A549 (cell line): Measurements from ENCODE around the gene C1orf35.

ENCODE experiments used
- FOSB ChIP-seq: fragments of 250-450 bp; sonication (Bioruptor Pico); IDR thresholded peaks from 2 replicates; pipeline ENCODE4 v1.5.0; 2020; ENCODE audit warnings: mild to moderate bottlenecking, moderate library complexity
- JUN ChIP-seq, 2 experiments: fragments of >200 bp; sonication (Bioruptor Twin); formaldehyde crosslinking; IDR thresholded peaks; 2 replicates in 1 of 2; 3 replicates in 1 of 2; pipeline ENCODE4 v1.6.1; 2016 to 2017
- KDM1A ChIP-seq: fragments of 200-600 bp; sonication (generic); IDR thresholded peaks from 2 replicates; pipeline ENCODE4 v1.6.1; 2016; ENCODE audit warnings: low read depth, mild to moderate bottlenecking
- KDM5A ChIP-seq: fragments of 200-600 bp; sonication (generic); IDR thresholded peaks from 2 replicates; pipeline ENCODE4 v1.6.1; 2016; ENCODE audit warnings: antibody characterized with exemption, mild to moderate bottlenecking
- NR3C1 ChIP-seq: fragments of >200 bp; sonication (Bioruptor Twin); formaldehyde crosslinking; IDR thresholded peaks from 3 replicates; pipeline ENCODE4 v1.6.1; 2017
- POLR2A ChIP-seq: IDR thresholded peaks from 2 replicates; pipeline ENCODE4 v1.6.1; 2012; ENCODE audit warnings: mild to moderate bottlenecking, low read length
- RAD21 ChIP-seq, 2 experiments: fragments of >200 bp in 1 of 2; sonication (Bioruptor Twin) in 1 of 2; formaldehyde crosslinking in 1 of 2; IDR thresholded peaks in 1 of 2; conservative IDR thresholded peaks in 1 of 2; 2 replicates in 1 of 2; 3 replicates in 1 of 2; pipeline ENCODE4 v1.6.1; 2012 to 2018; ENCODE audit warnings: inconsistent platforms in 1 of 2
- RCOR1 ChIP-seq: fragments of 150-350 bp; IDR thresholded peaks from 2 replicates; pipeline ENCODE4 v1.6.1; 2014; ENCODE audit warnings: antibody characterized with exemption, low read length, low read depth
- TP53 ChIP-seq: fragments of 250-450 bp; sonication (Bioruptor Pico); IDR thresholded peaks from 2 replicates; pipeline ENCODE4 v1.5.0; 2021; ENCODE audit warnings: mild to moderate bottlenecking, moderate library complexity
- ZC3H11A ChIP-seq: fragments of 450-650 bp; IDR thresholded peaks from 2 replicates; pipeline ENCODE4 v1.6.1; 2014; ENCODE audit warnings: antibody characterized with exemption, mild to moderate bottlenecking
- ZFP36 ChIP-seq: fragments of 450-650 bp; IDR thresholded peaks from 2 replicates; pipeline ENCODE4 v1.6.1; 2014; ENCODE audit warnings: borderline replicate concordance; ENCODE audit not compliant: partially characterized antibody
- TF ChIP-seq, protein P1 (sequence below): fragments of >200 bp; sonication (Bioruptor Twin); formaldehyde crosslinking; IDR thresholded peaks from 3 replicates; pipeline ENCODE4 v1.5.1; 2016
- TF ChIP-seq, protein P2 (sequence below): IDR thresholded peaks from 2 replicates; pipeline ENCODE4 v1.6.1; 2012

- TF ChIP-seq, protein P1, sequence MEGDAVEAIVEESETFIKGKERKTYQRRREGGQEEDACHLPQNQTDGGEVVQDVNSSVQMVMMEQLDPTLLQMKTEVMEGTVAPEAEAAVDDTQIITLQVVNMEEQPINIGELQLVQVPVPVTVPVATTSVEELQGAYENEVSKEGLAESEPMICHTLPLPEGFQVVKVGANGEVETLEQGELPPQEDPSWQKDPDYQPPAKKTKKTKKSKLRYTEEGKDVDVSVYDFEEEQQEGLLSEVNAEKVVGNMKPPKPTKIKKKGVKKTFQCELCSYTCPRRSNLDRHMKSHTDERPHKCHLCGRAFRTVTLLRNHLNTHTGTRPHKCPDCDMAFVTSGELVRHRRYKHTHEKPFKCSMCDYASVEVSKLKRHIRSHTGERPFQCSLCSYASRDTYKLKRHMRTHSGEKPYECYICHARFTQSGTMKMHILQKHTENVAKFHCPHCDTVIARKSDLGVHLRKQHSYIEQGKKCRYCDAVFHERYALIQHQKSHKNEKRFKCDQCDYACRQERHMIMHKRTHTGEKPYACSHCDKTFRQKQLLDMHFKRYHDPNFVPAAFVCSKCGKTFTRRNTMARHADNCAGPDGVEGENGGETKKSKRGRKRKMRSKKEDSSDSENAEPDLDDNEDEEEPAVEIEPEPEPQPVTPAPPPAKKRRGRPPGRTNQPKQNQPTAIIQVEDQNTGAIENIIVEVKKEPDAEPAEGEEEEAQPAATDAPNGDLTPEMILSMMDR = no peak
- TF ChIP-seq POLR2A (no peak), FOSB (CRISPR knock-in tag) (no peak), ZC3H11A (no peak), KDM5A (no peak), KDM1A (no peak), TP53 (no peak), JUN (IDR thresholded peaks at IDR 0.05) (no peak), RAD21 (conservative IDR thresholded peaks at IDR 0.05 in 1 of 2, IDR thresholded peaks at IDR 0.05 in 1 of 2) (no peak), NR3C1 (no peak), RCOR1 (no peak), ZFP36 (no peak)
- TF ChIP-seq, protein P2, sequence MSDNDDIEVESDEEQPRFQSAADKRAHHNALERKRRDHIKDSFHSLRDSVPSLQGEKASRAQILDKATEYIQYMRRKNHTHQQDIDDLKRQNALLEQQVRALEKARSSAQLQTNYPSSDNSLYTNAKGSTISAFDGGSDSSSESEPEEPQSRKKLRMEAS = no peak
Measured at GRCh38 chr1:228087771-228088251, 15.3 kb downstream of the C1orf35 start.
